ENCODE results near the gene USP49. TPM values are rescaled to one million over a fixed set of nuclear protein-coding genes. Genes with fewer than 3 reads are reported as not detected.

USP49 gene
- total and polyA plus RNA-seq, 2 of the 13 experiments (the other 11 are each of a cell fraction or from before 2014, with no cell fraction given), result 2.9 to 4.3 TPM

DNA sequence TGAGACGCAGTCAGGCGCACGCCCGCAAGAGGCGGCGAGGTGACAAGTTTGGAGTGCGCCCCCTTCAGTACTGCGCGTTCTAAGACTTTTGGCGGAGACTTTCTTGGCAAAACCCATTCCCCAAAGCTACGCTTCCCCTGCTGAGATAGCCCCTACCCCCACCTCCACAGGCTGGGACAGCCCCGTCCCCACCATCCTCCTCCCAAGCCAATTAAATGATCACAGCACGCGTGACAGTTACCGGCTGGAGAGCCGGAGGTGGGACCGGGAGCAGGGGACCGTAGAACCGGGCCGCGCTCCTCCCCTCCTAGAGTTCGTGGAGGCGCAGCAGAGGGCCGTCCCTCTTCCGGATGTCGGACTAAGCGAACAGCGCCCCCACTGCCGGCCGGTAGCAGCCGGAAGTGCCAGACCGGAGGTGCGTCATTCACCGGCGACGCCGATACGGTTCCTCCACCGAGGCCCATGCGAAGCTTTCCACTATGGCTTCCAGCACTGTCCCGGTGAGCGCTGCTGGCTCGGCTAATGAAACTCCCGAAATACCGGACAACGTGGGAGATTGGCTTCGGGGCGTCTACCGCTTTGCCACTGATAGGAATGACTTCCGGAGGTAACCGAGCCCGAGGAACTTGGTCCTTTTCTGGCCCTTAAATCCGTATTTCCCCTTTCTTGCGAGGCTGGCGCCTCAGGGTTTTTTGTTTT is 107.8 kb downstream of the USP49 start, which contains the start of gene TOMM6 (continued):
- TF ChIP-seq, protein P1, sequence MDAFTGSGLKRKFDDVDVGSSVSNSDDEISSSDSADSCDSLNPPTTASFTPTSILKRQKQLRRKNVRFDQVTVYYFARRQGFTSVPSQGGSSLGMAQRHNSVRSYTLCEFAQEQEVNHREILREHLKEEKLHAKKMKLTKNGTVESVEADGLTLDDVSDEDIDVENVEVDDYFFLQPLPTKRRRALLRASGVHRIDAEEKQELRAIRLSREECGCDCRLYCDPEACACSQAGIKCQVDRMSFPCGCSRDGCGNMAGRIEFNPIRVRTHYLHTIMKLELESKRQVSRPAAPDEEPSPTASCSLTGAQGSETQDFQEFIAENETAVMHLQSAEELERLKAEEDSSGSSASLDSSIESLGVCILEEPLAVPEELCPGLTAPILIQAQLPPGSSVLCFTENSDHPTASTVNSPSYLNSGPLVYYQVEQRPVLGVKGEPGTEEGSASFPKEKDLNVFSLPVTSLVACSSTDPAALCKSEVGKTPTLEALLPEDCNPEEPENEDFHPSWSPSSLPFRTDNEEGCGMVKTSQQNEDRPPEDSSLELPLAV (CRISPR knock-in tag; conservative IDR thresholded peaks at IDR 0.05; ENCODE audit: low read depth), result no peak
- TF ChIP-seq, protein P2, sequence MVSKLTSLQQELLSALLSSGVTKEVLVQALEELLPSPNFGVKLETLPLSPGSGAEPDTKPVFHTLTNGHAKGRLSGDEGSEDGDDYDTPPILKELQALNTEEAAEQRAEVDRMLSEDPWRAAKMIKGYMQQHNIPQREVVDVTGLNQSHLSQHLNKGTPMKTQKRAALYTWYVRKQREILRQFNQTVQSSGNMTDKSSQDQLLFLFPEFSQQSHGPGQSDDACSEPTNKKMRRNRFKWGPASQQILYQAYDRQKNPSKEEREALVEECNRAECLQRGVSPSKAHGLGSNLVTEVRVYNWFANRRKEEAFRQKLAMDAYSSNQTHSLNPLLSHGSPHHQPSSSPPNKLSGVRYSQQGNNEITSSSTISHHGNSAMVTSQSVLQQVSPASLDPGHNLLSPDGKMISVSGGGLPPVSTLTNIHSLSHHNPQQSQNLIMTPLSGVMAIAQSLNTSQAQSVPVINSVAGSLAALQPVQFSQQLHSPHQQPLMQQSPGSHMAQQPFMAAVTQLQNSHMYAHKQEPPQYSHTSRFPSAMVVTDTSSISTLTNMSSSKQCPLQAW (CRISPR knock-in tag; IDR thresholded peaks at IDR 0.05), result peak; percentile 86; the same call in 1 of the 2 replicates
- TF ChIP-seq, protein P3, sequence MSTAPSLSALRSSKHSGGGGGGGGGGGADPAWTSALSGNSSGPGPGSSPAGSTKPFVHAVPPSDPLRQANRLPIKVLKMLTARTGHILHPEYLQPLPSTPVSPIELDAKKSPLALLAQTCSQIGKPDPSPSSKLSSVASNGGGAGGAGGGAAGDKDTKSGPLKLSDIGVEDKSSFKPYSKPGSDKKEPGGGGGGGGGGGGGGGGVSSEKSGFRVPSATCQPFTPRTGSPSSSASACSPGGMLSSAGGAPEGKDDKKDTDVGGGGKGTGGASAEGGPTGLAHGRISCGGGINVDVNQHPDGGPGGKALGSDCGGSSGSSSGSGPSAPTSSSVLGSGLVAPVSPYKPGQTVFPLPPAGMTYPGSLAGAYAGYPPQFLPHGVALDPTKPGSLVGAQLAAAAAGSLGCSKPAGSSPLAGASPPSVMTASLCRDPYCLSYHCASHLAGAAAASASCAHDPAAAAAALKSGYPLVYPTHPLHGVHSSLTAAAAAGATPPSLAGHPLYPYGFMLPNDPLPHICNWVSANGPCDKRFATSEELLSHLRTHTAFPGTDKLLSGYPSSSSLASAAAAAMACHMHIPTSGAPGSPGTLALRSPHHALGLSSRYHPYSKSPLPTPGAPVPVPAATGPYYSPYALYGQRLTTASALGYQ (CRISPR knock-in tag; IDR thresholded peaks at IDR 0.05), result peak; percentile 58; the same call in 1 of the 2 replicates
- peak; percentile 80; the same call in 1 of the 2 replicates for TF ChIP-seq ZNF205 (CRISPR knock-in tag; IDR thresholded peaks at IDR 0.05)
- TF ChIP-seq, protein P4, sequence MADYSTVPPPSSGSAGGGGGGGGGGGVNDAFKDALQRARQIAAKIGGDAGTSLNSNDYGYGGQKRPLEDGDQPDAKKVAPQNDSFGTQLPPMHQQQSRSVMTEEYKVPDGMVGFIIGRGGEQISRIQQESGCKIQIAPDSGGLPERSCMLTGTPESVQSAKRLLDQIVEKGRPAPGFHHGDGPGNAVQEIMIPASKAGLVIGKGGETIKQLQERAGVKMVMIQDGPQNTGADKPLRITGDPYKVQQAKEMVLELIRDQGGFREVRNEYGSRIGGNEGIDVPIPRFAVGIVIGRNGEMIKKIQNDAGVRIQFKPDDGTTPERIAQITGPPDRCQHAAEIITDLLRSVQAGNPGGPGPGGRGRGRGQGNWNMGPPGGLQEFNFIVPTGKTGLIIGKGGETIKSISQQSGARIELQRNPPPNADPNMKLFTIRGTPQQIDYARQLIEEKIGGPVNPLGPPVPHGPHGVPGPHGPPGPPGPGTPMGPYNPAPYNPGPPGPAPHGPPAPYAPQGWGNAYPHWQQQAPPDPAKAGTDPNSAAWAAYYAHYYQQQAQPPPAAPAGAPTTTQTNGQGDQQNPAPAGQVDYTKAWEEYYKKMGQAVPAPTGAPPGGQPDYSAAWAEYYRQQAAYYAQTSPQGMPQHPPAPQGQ (CRISPR knock-in tag; IDR thresholded peaks at IDR 0.05; ENCODE audit: borderline replicate concordance), result no peak
- no peak for TF ChIP-seq NR1H2 (CRISPR knock-in tag; IDR thresholded peaks at IDR 0.05; ENCODE audit: borderline replicate concordance, low read depth)
- TF ChIP-seq ARNTL (CRISPR knock-in tag; IDR thresholded peaks at IDR 0.05), result no peak; the same call in 1 of the 2 replicates
- TF ChIP-seq ZNF564 (CRISPR knock-in tag; IDR thresholded peaks at IDR 0.05), result no peak; the same call in 1 of the 2 replicates
- TF ChIP-seq SMYD3 (CRISPR knock-in tag; IDR thresholded peaks at IDR 0.05), result no peak; the same call in 1 of the 2 replicates
- no peak for TF ChIP-seq ZMYM2 (CRISPR knock-in tag; IDR thresholded peaks at IDR 0.05)
- peak; percentile 98 for TF ChIP-seq KDM4B (CRISPR knock-in tag; IDR thresholded peaks at IDR 0.05)
- TF ChIP-seq, protein P5, sequence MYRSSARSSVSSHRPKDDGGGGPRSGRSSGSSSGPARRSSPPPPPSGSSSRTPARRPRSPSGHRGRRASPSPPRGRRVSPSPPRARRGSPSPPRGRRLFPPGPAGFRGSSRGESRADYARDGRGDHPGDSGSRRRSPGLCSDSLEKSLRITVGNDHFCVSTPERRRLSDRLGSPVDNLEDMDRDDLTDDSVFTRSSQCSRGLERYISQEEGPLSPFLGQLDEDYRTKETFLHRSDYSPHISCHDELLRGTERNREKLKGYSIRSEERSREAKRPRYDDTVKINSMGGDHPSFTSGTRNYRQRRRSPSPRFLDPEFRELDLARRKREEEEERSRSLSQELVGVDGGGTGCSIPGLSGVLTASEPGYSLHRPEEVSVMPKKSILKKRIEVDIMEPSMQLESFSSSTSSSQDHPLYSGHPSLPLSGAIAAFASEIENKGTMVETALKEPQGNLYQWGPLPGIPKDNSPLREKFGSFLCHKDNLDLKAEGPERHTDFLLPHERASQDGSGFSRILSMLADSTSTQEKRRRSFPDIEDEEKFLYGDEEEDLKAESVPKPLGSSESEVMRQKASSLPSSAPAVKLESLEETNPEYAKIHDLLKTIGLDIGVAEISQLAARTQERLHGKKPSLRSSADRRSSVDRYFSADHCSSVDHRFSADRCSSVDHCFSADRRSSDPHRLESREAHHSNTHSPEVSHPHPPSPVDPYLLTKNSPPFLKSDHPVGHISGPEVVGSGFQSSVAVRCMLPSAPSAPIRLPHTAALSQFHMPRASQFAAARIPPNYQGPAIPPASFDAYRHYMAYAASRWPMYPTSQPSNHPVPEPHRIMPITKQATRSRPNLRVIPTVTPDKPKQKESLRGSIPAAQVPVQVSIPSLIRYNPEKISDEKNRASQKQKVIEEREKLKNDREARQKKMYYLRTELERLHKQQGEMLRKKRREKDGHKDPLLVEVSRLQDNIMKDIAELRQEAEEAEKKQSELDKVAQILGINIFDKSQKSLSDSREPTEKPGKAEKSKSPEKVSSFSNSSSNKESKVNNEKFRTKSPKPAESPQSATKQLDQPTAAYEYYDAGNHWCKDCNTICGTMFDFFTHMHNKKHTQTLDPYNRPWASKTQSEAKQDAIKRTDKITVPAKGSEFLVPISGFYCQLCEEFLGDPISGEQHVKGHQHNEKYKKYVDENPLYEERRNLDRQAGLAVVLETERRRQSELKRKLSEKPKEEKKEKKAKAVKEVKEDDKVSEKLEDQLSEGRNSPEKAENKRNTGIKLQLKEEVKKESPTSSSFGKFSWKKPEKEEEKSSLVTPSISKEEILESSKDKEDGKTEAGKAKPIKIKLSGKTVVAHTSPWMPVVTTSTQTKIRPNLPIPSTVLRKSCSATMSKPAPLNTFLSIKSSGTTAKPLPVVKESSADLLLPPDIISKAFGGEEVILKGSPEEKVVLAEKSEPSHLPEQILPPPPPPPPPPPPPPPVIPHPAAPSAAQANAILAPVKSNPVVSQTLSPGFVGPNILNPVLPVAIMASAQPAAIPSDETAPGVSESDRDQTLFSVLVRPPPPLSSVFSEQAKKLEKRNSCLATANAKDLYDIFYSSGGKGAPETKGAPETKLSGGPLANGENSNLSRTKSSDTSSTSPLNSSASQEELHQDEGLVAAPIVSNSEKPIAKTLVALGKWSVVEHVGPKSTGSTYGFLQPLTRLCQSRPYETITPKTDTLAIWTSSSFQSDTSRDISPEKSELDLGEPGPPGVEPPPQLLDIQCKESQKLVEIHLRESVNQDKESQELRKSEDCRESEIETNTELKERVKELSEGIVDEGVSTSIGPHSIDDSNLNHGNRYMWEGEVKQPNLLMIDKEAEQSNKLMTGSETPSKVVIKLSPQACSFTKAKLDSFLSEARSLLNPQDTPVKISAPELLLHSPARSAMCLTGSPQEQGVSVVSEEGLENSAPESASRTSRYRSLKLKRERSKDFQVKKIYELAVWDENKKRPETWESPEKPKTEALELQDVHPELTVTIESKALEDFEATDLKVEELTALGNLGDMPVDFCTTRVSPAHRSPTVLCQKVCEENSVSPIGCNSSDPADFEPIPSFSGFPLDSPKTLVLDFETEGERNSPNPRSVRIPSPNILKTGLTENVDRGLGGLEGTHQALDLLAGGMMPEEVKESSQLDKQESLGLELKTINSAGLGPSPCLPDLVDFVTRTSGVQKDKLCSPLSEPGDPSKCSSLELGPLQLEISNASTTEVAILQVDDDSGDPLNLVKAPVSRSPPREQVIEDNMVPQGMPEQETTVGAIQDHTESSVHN (CRISPR knock-in tag; IDR thresholded peaks at IDR 0.05), result peak; percentile 44; the same call in 1 of the 2 replicates
- TF ChIP-seq RFX3 (CRISPR knock-in tag; IDR thresholded peaks at IDR 0.05), result 0 out of 2 replicates have a peak, but pooled peaks have one; percentile 25
